Ovary (tissue), 9 donors: ENCODE measurements around the gene NRCAM. TPM values are rescaled to one million over a fixed set of nuclear protein-coding genes. Genes with fewer than 3 reads are reported as not detected.

Experiments
- DNase-seq, 5 donors: peaks; one replicate each; pipeline ENCODE4 v3.0.0-alpha.2; 2019 to 2020
- H3K27ac ChIP-seq, 2 donors: fragments of 200-600 bp; one replicate each; pipeline versions ENCODE4 v1.5.1 to v1.8.0; 2019 to 2022
- H3K27me3 ChIP-seq: fragments of 200-600 bp; one replicate; pipeline ENCODE4 v1.8.0; 2022
- H3K36me3 ChIP-seq: fragments of 200-600 bp; sonication (generic); one replicate; pipeline ENCODE4 v1.5.1; 2019
- H3K4me1 ChIP-seq: one replicate; pipeline ENCODE4 v1.8.1; 2013; ENCODE audit warnings: mild to moderate bottlenecking, moderate library complexity; ENCODE audit not compliant: insufficient read depth
- H3K4me3 ChIP-seq: fragments of 200-600 bp; sonication (generic); one replicate; pipeline ENCODE4 v1.5.1; 2017
- H3K9me3 ChIP-seq, 2 donors: fragments of 200-600 bp in 1 of 2; sonication (generic) in 1 of 2; one replicate each; pipeline versions ENCODE4 v1.5.1 to v1.8.1; 2013 to 2019; ENCODE audit warnings: mild to moderate bottlenecking in 1 of 2, moderate library complexity in 1 of 2
- EP300 ChIP-seq: sonication (generic); formaldehyde crosslinking; IDR thresholded peaks from one replicate; pipeline ENCODE4 v1.6.1; 2017; ENCODE audit warnings: antibody characterized with exemption
- POLR2A ChIP-seq: fragments of 450-650 bp; IDR thresholded peaks from one replicate; pipeline ENCODE4 v1.6.1; 2017; ENCODE audit warnings: antibody characterized with exemption, mild to moderate bottlenecking, moderate library complexity
- WGBS, 3 donors: extraction: QIAGEN DNeasy Blood & Tissue Kit in 1 of 3; methylation state at CpG; one replicate each; pipeline versions ENCODE4 v1.1.5 to v1.1.7; 2013 to 2017; 5-methylcytosine and 5-hydroxymethylcytosine counted together
- intact Hi-C, 4 donors: fragments of 100-400 bp; cut with DNase I; formaldehyde crosslinking; loops; one replicate each; pipeline versions ENCODE4 v1.11.0 to v1.15.1; 2022 to 2023
- polyA plus RNA-seq, 2 donors: library from polyadenylated mRNA; stranded (reverse); fragments of 200-250 nt in 1 of 2; fragments of 350-450 nt in 1 of 2; fragmentation: Illumina TruSeq in 1 of 2; extraction: RNeasy Lipid Tissue Mini Kit (QIAGEN cat#74804) in 1 of 2; gene quantifications; one replicate each; pipeline ENCODE4 v1.2.3, GENCODE V29; 2013 to 2014
- total RNA-seq, 7 donors: library from RNA; depleted of rRNA in 2 of 7; stranded (reverse); fragments of >200 nt in 2 of 7; fragmentation: NEBNext Ultra II Directional in 3 of 7; extraction: Animal tissue kit (Norgen Biotek cat#: 25700) in 3 of 7; gene quantifications; one replicate each; pipeline versions ENCODE4 v1.1.0 to v1.2.4, GENCODE V29; 2016 to 2023
- TF ChIP-seq, protein P1 (sequence below), 3 donors: fragments of 450-650 bp in 2 of 3; fragments of 200-600 bp in 1 of 3; IDR thresholded peaks; one replicate each; pipeline versions ENCODE4 v1.5.1 to v1.8.0; 2016 to 2022; ENCODE audit warnings: antibody characterized with exemption in 3 of 3, mild to moderate bottlenecking in 1 of 3
- donor health status: DM: no; HTN: no; CAD: no; lungs with moderate emphysema.
- donor health status: DM: no; HTN: no; CAD: no.
- donor health status: Bipolar disorder and iron deficiency.
- donor health status: DM: yes; HTN: yes; CAD: no.
- donor health status: DM: no; HTN: no; CAD: no.
- donor health status: DM: yes; HTN: yes; CAD: no.

Gene NRCAM
- total and polyA plus RNA-seq, 9 donors = 0.61 to 14.8 (median 2.8) TPM

DNA sequence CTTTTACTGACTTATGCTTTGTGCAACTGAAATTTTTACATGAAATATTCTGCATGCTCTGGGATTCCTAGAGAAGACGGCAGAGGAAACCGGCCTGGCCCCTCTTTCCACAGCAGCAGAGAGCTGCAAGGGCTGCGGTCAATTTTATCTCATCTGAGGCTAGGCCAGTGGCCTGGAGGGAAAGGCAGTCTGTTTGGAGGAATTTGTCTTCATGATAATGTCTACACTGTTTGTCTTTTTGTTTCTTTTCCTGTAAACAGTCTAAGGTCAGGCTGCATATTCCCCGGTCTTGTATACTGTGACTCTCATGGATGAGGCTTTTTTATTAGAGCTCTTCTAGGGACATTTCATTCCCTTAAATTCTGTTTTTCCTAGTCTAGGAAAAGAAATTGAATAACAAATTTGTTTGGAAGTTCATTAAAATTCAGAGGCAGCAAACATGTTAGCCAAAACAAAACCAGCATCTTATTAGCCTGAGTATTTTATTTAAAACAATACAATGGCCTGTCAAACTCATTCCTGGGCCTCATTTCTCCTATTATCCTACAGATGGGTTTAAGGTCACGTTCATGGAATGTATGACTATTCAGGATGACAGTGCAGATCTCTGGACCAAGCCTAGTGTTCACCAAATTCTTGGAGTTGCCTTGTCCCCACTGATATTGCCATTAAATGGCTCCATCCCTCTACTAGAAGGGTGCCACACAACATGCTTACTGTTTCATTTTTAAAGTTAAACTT, 352.5 kb downstream of the NRCAM start:
- intact Hi-C loops = no loop called here
- H3K36me3 ChIP-seq = no peaks in the 10 kb centered on the region
- no peak for DNase-seq
- no peaks in the 10 kb centered on the region for H3K27me3 ChIP-seq
- H3K27ac ChIP-seq = no peak overlapping the region
- WGBS, 3 donors = 55 to 75% (median 62%) methylated on average over 5 of the region's 5 CpGs
- no peaks in the 10 kb centered on the region for H3K4me1 ChIP-seq
- no peak overlapping the region for H3K4me3 ChIP-seq
- no peaks in the 10 kb centered on the region for H3K9me3 ChIP-seq
- TF ChIP-seq, protein P1, sequence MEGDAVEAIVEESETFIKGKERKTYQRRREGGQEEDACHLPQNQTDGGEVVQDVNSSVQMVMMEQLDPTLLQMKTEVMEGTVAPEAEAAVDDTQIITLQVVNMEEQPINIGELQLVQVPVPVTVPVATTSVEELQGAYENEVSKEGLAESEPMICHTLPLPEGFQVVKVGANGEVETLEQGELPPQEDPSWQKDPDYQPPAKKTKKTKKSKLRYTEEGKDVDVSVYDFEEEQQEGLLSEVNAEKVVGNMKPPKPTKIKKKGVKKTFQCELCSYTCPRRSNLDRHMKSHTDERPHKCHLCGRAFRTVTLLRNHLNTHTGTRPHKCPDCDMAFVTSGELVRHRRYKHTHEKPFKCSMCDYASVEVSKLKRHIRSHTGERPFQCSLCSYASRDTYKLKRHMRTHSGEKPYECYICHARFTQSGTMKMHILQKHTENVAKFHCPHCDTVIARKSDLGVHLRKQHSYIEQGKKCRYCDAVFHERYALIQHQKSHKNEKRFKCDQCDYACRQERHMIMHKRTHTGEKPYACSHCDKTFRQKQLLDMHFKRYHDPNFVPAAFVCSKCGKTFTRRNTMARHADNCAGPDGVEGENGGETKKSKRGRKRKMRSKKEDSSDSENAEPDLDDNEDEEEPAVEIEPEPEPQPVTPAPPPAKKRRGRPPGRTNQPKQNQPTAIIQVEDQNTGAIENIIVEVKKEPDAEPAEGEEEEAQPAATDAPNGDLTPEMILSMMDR (IDR thresholded peaks at IDR 0.05) = no peak
- no peak for TF ChIP-seq EP300
- TF ChIP-seq POLR2A = no peak

DNA sequence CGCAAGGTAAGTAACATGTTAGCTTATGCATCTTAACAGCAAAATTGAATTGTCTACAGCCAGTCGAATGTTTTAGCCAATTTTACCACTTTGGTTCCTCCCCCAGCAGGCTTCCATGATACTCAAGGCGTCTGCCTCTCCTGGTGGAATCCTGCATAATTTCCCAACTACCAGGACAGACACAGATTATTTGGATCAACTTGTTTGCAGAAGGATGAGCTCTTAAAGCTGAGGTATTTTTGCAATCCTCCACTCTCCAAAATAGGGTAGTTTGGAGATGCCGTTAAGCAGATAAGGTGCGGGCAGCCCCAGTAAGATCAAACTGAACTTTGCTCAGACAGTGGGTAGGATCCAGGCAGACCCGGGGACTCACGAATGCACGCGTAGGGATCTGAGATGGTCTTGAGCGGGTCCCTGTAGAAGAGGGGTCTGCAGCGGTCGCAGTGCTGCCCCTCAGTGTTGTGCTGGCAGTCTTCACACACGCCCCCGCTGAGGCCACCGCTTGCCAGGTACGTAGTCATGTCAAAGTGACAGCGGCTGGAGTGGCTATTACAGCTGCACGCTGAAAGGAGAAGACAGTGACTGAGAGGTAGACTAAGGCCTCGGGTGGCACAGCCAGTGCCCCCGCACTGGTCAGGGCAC, 353.4 kb downstream of the NRCAM start:
- intact Hi-C loops = no loop called here

DNA sequence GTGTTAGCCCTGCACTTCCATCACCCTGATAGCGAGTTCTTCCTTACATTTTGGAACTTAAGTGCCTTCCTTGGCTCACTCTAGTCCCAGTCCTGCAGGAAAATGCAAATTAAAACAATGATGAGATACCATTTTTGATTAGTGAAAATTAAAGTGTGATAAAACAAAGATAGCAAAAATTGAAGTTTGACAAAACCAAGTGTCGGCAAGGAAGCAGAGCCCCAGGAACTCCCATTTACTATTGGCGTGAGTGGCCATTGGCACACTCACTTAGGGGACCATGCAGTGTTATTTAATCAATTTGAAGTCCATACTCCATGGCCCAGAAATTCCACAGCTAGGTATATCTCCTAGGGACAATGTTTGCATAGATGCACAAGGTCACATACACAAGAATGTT, 354.5 kb downstream of the NRCAM start:
- intact Hi-C loops = no loop called here
- Histone ChIP-seq H3K4me1 (no peaks in the 10 kb centered on the region), H3K9me3 (no peaks in the 10 kb centered on the region), H3K4me3 (no peak overlapping the region), H3K36me3 (no peaks in the 10 kb centered on the region), H3K27ac (no peak overlapping the region), H3K27me3 (no peaks in the 10 kb centered on the region)
- WGBS, 3 donors = 94 to 98% (median 97%) methylated on average over 3 of the region's 3 CpGs
- TF ChIP-seq, protein P1 (IDR thresholded peaks at IDR 0.05) = no peak
- TF ChIP-seq EP300 = no peak
- TF ChIP-seq POLR2A = no peak
- DNase-seq = no peak

More for the DNA sequence above, 353.4 kb downstream of the NRCAM start:
- Histone ChIP-seq H3K27me3 (no peaks in the 10 kb centered on the region), H3K4me3 (no peak overlapping the region), H3K27ac (no peak overlapping the region), H3K9me3 (no peaks in the 10 kb centered on the region), H3K36me3 (no peaks in the 10 kb centered on the region), H3K4me1 (no peaks in the 10 kb centered on the region)
- no peak for DNase-seq
- TF ChIP-seq POLR2A (no peak), EP300 (no peak)
- TF ChIP-seq, protein P1 (IDR thresholded peaks at IDR 0.05) = no peak
- whole genome bisulfite sequencing, 3 donors = 91 to 94% (median 94%) methylated on average over 20 of the region's 20 CpGs

DNA sequence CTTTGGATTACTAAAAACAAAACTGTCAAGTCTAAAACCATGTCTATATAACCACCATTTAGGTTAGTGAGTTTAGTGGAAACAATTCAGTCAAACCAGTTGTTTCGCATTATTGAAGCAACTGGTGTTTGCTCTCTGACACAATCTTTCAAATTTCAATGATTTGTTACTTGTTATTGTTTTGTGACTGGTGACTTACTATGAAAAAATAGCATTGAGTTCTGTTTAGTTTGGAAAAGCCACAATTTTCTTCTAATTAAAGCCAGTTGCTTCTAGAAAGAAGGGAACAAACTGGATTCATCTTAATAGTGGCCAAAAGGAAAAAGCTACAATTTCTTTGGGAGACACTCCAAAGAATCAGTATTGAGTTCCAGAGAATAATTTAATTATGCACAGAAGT, 356.5 kb downstream of the NRCAM start:
- Histone ChIP-seq H3K27me3 (no peaks in the 10 kb centered on the region), H3K4me1 (peaks cover 3% of the 10 kb centered on the region), H3K27ac (no peak overlapping the region), H3K4me3 (no peak overlapping the region), H3K9me3 (no peaks in the 10 kb centered on the region), H3K36me3 (no peaks in the 10 kb centered on the region)
- no peak for DNase-seq
- intact Hi-C loops = no loop called here
- 63 to 86% (median 66%) methylated on average over 1 of the region's 1 CpG for WGBS, 3 donors
- no peak for TF ChIP-seq POLR2A
- TF ChIP-seq EP300 = no peak
- TF ChIP-seq, protein P1 (IDR thresholded peaks at IDR 0.05) = no peak
